Measurements from ENCODE around the gene NISCH.

DNA sequence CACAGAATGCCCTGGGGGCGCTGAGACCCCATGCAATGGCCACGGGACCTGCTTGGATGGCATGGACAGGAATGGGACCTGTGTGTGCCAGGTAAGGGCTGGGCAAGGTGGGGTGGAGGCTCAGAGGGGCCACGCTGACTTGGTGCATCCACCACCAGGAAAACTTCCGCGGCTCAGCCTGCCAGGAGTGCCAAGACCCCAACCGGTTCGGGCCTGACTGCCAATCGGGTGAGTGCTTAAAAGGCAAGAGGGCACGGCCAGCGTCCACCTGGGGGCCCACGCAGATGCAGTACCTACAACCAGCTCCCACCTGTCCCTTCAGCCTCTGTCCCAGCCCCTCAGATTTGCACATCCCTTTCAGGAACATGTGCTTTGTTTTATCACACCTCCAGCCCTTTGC is 46.6 kb downstream of the NISCH start:
- TF ChIP-seq ESRRG (CRISPR knock-in tag; IDR thresholded peaks at IDR 0.05): no peak
- TF ChIP-seq, protein P1, sequence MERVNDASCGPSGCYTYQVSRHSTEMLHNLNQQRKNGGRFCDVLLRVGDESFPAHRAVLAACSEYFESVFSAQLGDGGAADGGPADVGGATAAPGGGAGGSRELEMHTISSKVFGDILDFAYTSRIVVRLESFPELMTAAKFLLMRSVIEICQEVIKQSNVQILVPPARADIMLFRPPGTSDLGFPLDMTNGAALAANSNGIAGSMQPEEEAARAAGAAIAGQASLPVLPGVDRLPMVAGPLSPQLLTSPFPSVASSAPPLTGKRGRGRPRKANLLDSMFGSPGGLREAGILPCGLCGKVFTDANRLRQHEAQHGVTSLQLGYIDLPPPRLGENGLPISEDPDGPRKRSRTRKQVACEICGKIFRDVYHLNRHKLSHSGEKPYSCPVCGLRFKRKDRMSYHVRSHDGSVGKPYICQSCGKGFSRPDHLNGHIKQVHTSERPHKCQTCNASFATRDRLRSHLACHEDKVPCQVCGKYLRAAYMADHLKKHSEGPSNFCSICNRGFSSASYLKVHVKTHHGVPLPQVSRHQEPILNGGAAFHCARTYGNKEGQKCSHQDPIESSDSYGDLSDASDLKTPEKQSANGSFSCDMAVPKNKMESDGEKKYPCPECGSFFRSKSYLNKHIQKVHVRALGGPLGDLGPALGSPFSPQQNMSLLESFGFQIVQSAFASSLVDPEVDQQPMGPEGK (CRISPR knock-in tag; IDR thresholded peaks at IDR 0.05; ENCODE audit: borderline replicate concordance): no peak
- TF ChIP-seq, protein P2, sequence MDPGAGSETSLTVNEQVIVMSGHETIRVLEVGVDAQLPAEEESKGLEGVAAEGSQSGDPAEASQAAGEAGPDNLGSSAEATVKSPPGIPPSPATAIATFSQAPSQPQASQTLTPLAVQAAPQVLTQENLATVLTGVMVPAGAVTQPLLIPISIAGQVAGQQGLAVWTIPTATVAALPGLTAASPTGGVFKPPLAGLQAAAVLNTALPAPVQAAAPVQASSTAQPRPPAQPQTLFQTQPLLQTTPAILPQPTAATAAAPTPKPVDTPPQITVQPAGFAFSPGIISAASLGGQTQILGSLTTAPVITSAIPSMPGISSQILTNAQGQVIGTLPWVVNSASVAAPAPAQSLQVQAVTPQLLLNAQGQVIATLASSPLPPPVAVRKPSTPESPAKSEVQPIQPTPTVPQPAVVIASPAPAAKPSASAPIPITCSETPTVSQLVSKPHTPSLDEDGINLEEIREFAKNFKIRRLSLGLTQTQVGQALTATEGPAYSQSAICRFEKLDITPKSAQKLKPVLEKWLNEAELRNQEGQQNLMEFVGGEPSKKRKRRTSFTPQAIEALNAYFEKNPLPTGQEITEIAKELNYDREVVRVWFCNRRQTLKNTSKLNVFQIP (CRISPR knock-in tag; IDR thresholded peaks at IDR 0.05; ENCODE audit: borderline replicate concordance, low read depth): no peak
- TF ChIP-seq, protein P3, sequence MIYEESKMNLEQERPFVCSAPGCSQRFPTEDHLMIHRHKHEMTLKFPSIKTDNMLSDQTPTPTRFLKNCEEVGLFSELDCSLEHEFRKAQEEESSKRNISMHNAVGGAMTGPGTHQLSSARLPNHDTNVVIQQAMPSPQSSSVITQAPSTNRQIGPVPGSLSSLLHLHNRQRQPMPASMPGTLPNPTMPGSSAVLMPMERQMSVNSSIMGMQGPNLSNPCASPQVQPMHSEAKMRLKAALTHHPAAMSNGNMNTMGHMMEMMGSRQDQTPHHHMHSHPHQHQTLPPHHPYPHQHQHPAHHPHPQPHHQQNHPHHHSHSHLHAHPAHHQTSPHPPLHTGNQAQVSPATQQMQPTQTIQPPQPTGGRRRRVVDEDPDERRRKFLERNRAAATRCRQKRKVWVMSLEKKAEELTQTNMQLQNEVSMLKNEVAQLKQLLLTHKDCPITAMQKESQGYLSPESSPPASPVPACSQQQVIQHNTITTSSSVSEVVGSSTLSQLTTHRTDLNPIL (CRISPR knock-in tag; IDR thresholded peaks at IDR 0.05; ENCODE audit: low read depth): no peak
- TF ChIP-seq ARNTL (CRISPR knock-in tag; IDR thresholded peaks at IDR 0.05; ENCODE audit: borderline replicate concordance, low read depth): no peak

Measured in SK-N-SH treated with all-trans-retinoic acid at 6 μM for 48 hours (cell line).